K562 (cell line): ENCODE data around the gene SCRN1. TPM values are rescaled to one million over a fixed set of nuclear protein-coding genes. Genes with fewer than 3 reads are reported as not detected.

Experiments used
- ATAC-seq: fragments of 200-7000 bp; cut with Tn5 transposase; 3 replicates; pipeline ENCODE4 v1.9.1; 2020; ENCODE audit warnings: moderate library complexity
- BruUV-seq: library from RNA; stranded (reverse); fragments of 400-500 nt; replicated peaks from 2 replicates; lab custom pipeline; 2021; lab: Mats Ljungman, UMichigan
- CTCF ChIA-PET: fragments of 300-600 bp; formaldehyde crosslinking; extraction: SDS; loops from one replicate; lab custom pipeline; 2021; ENCODE audit warnings: low intra/inter-chr PET ratio; lab: Yijun Ruan, JAX
- POLR2A ChIA-PET: fragments of 300-600, 350-650 bp; sonication (Branson Sonifier 250); formaldehyde crosslinking; extraction: SDS; loops from one replicate; lab custom pipeline; 2021; ENCODE audit warnings: antibody characterized with exemption, inconsistent platforms; lab: Yijun Ruan, JAX
- DNase-seq, 4 experiments: peaks; one replicate each; pipeline versions ENCODE4 v3.0.0 to v3.0.0-alpha.2; 2011 to 2018; ENCODE audit warnings: low spot score in 3 of 4, mixed read lengths in 3 of 4; ENCODE audit errors: extremely low read depth in 1 of 4
- FAIRE-seq: peaks from 2 replicates; lab custom pipeline; 2011; peaks lifted over from hg19 to GRCh38; lab: Jason Lieb, UNC
- H2AFZ ChIP-seq: 2 replicates; pipeline ENCODE4 v1.6.0; 2011; ENCODE audit warnings: low read depth, low read length, control low read depth, inconsistent platforms
- H3K27ac ChIP-seq: fragments of 200-600 bp; 3 replicates; pipeline ENCODE4 v1.8.0; 2011; ENCODE audit warnings: low read depth, mild to moderate bottlenecking, control low read depth, inconsistent platforms, low read length, moderate library complexity, mixed read lengths; ENCODE audit errors: extremely low read depth
- H3K27me3 ChIP-seq, 2 experiments: fragments of 300-600 bp in 1 of 2; 2 replicates in 1 of 2; 3 replicates in 1 of 2; pipeline versions ENCODE4 v1.6.0 to v1.8.0; 2011; ENCODE audit warnings: inconsistent platforms in 2 of 2, low read length in 2 of 2, mild to moderate bottlenecking in 1 of 2, mixed read lengths in 1 of 2, moderate library complexity in 1 of 2; ENCODE audit not compliant: control insufficient read depth in 2 of 2, insufficient read depth in 2 of 2
- H3K36me3 ChIP-seq: fragments of 300-600 bp; 3 replicates; pipeline ENCODE4 v1.8.0; 2011; ENCODE audit warnings: mild to moderate bottlenecking, low read length, inconsistent platforms; ENCODE audit not compliant: control insufficient read depth, insufficient read depth
- H3K4me1 ChIP-seq, 2 experiments: fragments of 200-600 bp in 1 of 2; replicated peaks in 1 of 2; 2 replicates in 1 of 2; 3 replicates in 1 of 2; pipeline versions ENCODE4 v1.5.1 to v1.8.0; 2011; ENCODE audit warnings: inconsistent platforms in 2 of 2, low read length in 2 of 2, mild to moderate bottlenecking in 1 of 2, mixed read lengths in 1 of 2, moderate library complexity in 1 of 2; ENCODE audit not compliant: control insufficient read depth in 2 of 2, insufficient read depth in 2 of 2
- H3K4me2 ChIP-seq: 2 replicates; pipeline ENCODE4 v1.6.1; 2011; ENCODE audit warnings: low read length, control low read depth, inconsistent platforms, mixed read lengths; ENCODE audit not compliant: insufficient read depth
- H3K4me3 ChIP-seq: fragments of 200-600 bp; sonication (generic), shearing (Covaris generic); 2 replicates; pipeline ENCODE4 v1.5.1; 2016; ENCODE audit warnings: control low read depth, inconsistent platforms
- H3K79me2 ChIP-seq: fragments of 200-600 bp; 3 replicates; pipeline ENCODE4 v1.8.0; 2011; ENCODE audit warnings: low read length, inconsistent platforms; ENCODE audit not compliant: control insufficient read depth, insufficient read depth
- H3K9ac ChIP-seq, 2 experiments: 2 replicates each; pipeline versions ENCODE4 v1.6.0 to v1.6.1; 2011; ENCODE audit warnings: low read depth in 2 of 2, low read length in 2 of 2, control low read depth in 1 of 2, inconsistent platforms in 1 of 2, mild to moderate bottlenecking in 1 of 2, mixed read lengths in 1 of 2; ENCODE audit not compliant: insufficient read depth in 1 of 2
- H3K9me1 ChIP-seq: one replicate; pipeline ENCODE4 v1.6.0; 2011; ENCODE audit warnings: inconsistent platforms, mild to moderate bottlenecking, low read length, moderate library complexity; ENCODE audit not compliant: control insufficient read depth, insufficient read depth
- H3K9me3 ChIP-seq: replicated peaks from 2 replicates; pipeline ENCODE4 v1.5.1; 2011; ENCODE audit warnings: low read depth, low read length, inconsistent platforms; ENCODE audit not compliant: control insufficient read depth, insufficient read depth
- H4K20me1 ChIP-seq: replicated peaks from 2 replicates; pipeline ENCODE4 v1.6.1; 2011; ENCODE audit warnings: low read length, inconsistent platforms, mixed read lengths; ENCODE audit not compliant: control insufficient read depth, insufficient read depth
- ADNP ChIP-seq: fragments of 200-800 bp; sonication (Bioruptor generic); IDR thresholded peaks from 2 replicates; pipeline ENCODE4 v1.6.1; 2016; ENCODE audit warnings: missing genetic modification characterization, missing compliant biosample characterization
- ARID1B ChIP-seq: fragments of 450-650 bp; IDR thresholded peaks from 2 replicates; pipeline ENCODE4 v1.6.1; 2016; ENCODE audit warnings: antibody characterized with exemption, mild to moderate bottlenecking, inconsistent platforms
- CBFA2T3 ChIP-seq: fragments of 450-650 bp; IDR thresholded peaks from 2 replicates; pipeline ENCODE4 v1.6.1; 2017
- DPF2 ChIP-seq: fragments of 450-650 bp; IDR thresholded peaks from 2 replicates; pipeline ENCODE4 v1.6.1; 2016
- IRF2 ChIP-seq: sonication (generic); formaldehyde crosslinking; IDR thresholded peaks from 2 replicates; pipeline ENCODE4 v1.8.1; 2022; ENCODE audit warnings: mild to moderate bottlenecking, missing genetic modification reagents
- MBD1 ChIP-seq: fragments of 250-450 bp; sonication (Bioruptor Pico); IDR thresholded peaks from 2 replicates; pipeline ENCODE4 v1.8.0; 2022; ENCODE audit warnings: inconsistent platforms
- MCM3 ChIP-seq: fragments of 450-650 bp; IDR thresholded peaks from 2 replicates; pipeline ENCODE4 v1.6.1; 2016
- MTA2 ChIP-seq: fragments of 450-650 bp; IDR thresholded peaks from 2 replicates; pipeline ENCODE4 v1.6.1; 2016; ENCODE audit warnings: low read depth
- PHB ChIP-seq: fragments of 250-450 bp; sonication (Bioruptor Pico); IDR thresholded peaks from 2 replicates; pipeline ENCODE4 v1.5.0; 2021
- SPI1 ChIP-seq: IDR thresholded peaks from 2 replicates; pipeline ENCODE4 v1.6.1; 2011; ENCODE audit warnings: low read depth, low read length, control low read depth, borderline replicate concordance
- TAL1 ChIP-seq: fragments of 450-650 bp; IDR thresholded peaks from 2 replicates; pipeline ENCODE4 v1.6.1; 2016; ENCODE audit warnings: mild to moderate bottlenecking
- TCF3 ChIP-seq: sonication (generic); formaldehyde crosslinking; IDR thresholded peaks from 2 replicates; pipeline ENCODE4 v1.4.0; 2020; ENCODE audit warnings: mild to moderate bottlenecking, missing genetic modification reagents
- TEAD4 ChIP-seq, 2 experiments: sonication (generic) in 1 of 2; formaldehyde crosslinking in 1 of 2; IDR thresholded peaks; 2 replicates each; pipeline versions ENCODE4 v1.6.1 to v1.8.0; 2012 to 2022; ENCODE audit warnings: borderline replicate concordance in 1 of 2, inconsistent platforms in 1 of 2, low read length in 1 of 2, mild to moderate bottlenecking in 1 of 2, missing genetic modification reagents in 1 of 2
- ZFP30 ChIP-seq: fragments of 250-450 bp; sonication (Bioruptor Pico); IDR thresholded peaks from 2 replicates; pipeline ENCODE4 v1.8.0; 2022; ENCODE audit warnings: moderate library complexity, mild to moderate bottlenecking, inconsistent platforms, borderline replicate concordance
- ZNF589 ChIP-seq: fragments of 200-800 bp; sonication (Bioruptor generic); IDR thresholded peaks from 2 replicates; pipeline ENCODE4 v1.6.1; 2016; ENCODE audit warnings: low read depth, missing genetic modification characterization, missing compliant biosample characterization
- WGBS: fragments of 100-300 bp; shearing (Covaris generic); methylation state at CpG from one replicate; pipeline ENCODE4 v1.1.6; 2016; ENCODE audit warnings: low coverage, mixed read lengths; ENCODE audit not compliant: insufficient coverage; ENCODE audit errors: missing lambda C conversion rate; 5-methylcytosine and 5-hydroxymethylcytosine counted together
- in situ Hi-C: fragments of 300-500 bp; cut with MboI; formaldehyde crosslinking; loops from 4 replicates; pipeline ENCODE4 v1.15.0; 2018; ENCODE audit warnings: inconsistent platforms, mixed read lengths
- intact Hi-C: fragments of 100-400 bp; cut with micrococcal nuclease; formaldehyde crosslinking; loops from 2 replicates; pipeline ENCODE4 v1.14.2; 2022
- polyA plus RNA-seq, 8 experiments: library from polyadenylated mRNA; depleted of rRNA in 4 of 8; stranded (reverse) in 5 of 8; unstranded in 3 of 8; fragments of >200 nt; fragmentation: Nextera tagmentation in 2 of 8; fragmentation: Illumina TruSeq in 1 of 8; extraction: Ambion mirVana in 2 of 8; extraction: Trizol in 1 of 8; gene quantifications; 2 replicates each; pipeline versions ENCODE4 v1.2.1 to v1.2.3, GENCODE V29; 2011 to 2014; ENCODE audit warnings: inconsistent platforms in 1 of 8, missing spikeins in 1 of 8
- total RNA-seq, 7 experiments: library from RNA; depleted of rRNA in 6 of 7; stranded (reverse); fragments of >200 nt in 6 of 7; fragmentation: Illumina TruSeq in 2 of 7; extraction: Trizol in 2 of 7; gene quantifications; 2 replicates each; pipeline versions ENCODE4 v1.2.1 to v1.2.3, GENCODE V29; 2011 to 2021; ENCODE audit warnings: low replicate concordance in 1 of 7
- TF ChIP-seq, protein P1 (sequence below): sonication (generic); formaldehyde crosslinking; IDR thresholded peaks from 2 replicates; pipeline ENCODE4 v1.8.0; 2023; ENCODE audit warnings: mild to moderate bottlenecking, missing genetic modification reagents
- TF ChIP-seq, protein P2 (sequence below), 2 experiments: IDR thresholded peaks; 2 replicates each; pipeline ENCODE4 v1.6.1; 2011; ENCODE audit warnings: borderline replicate concordance in 1 of 2, control low read depth in 1 of 2, low read depth in 1 of 2, low read length in 1 of 2, mild to moderate bottlenecking in 1 of 2, mixed read lengths in 1 of 2, moderate library complexity in 1 of 2; ENCODE audit not compliant: insufficient read depth in 1 of 2, insufficient read length in 1 of 2, poor library complexity in 1 of 2, severe bottlenecking in 1 of 2; ENCODE audit errors: extremely low read depth in 1 of 2

SCRN1 gene
- total and polyA plus RNA-seq, 9 of the 15 experiments (the other 6 are each of a cell fraction or from before 2014, with no cell fraction given) = 0.13 to 1.4 (median 0.20) TPM

- Histone ChIP-seq H3K4me1 (peaks cover 0 to 18% of the 10 kb centered on the region in 2 experiments; a peak in 4 of 5 replicates), H3K79me2 (peaks cover 36% of the 10 kb centered on the region), H3K4me2 (no peak overlapping the region; the same call in 1 of the 2 replicates), H2AFZ (no peak overlapping the region; the same call in 1 of the 2 replicates), H3K36me3 (no peaks in the 10 kb centered on the region), H3K27ac (no peak overlapping the region), H4K20me1 (no peaks in the 10 kb centered on the region), H3K27me3 (no peaks in the 10 kb centered on the region), H3K9me3 (no peaks in the 10 kb centered on the region), H3K9me1 (no peaks in the 10 kb centered on the region), H3K4me3 (no peak overlapping the region), H3K9ac (no peak overlapping the region)
- ChIA-PET CTCF (no interaction called here), POLR2A (no interaction called here)
- in situ Hi-C loops = no loop called here
- peak; percentile 46 for FAIRE-seq
- DNase-seq = peak in 1 of 4 experiments; percentile 51
- 16% methylated on average over 3 of the region's 3 CpGs for WGBS
- no TSS peak for BruUV-seq
- peak; percentile 61 for ATAC-seq
- intact Hi-C loops = no loop called here
- TF ChIP-seq PHB (CRISPR knock-in tag) (no peak), TCF3 (CRISPR knock-in tag) (peak; percentile 49), TEAD4 (IDR thresholded peaks at IDR 0.05; ENCODE audit: low read length) (peak; percentile 44; the same call in 1 of the 2 replicates), TEAD4 (CRISPR knock-in tag; IDR thresholded peaks at IDR 0.05; ENCODE audit: borderline replicate concordance) (no peak), IRF2 (CRISPR knock-in tag) (no peak), DPF2 (0 out of 2 replicates have a peak, but pooled peaks have one; percentile 25), ADNP (tag) (no peak), ARID1B (peak; percentile 62), MTA2 (no peak), CBFA2T3 (peak; percentile 59), ZFP30 (no peak), SPI1 (peak; percentile 69; the same call in 1 of the 2 replicates), MBD1 (no peak), ZNF589 (CRISPR knock-in tag) (no peak), TAL1 (peak; percentile 20; the same call in 1 of the 2 replicates), MCM3 (no peak)
- TF ChIP-seq, protein P1, sequence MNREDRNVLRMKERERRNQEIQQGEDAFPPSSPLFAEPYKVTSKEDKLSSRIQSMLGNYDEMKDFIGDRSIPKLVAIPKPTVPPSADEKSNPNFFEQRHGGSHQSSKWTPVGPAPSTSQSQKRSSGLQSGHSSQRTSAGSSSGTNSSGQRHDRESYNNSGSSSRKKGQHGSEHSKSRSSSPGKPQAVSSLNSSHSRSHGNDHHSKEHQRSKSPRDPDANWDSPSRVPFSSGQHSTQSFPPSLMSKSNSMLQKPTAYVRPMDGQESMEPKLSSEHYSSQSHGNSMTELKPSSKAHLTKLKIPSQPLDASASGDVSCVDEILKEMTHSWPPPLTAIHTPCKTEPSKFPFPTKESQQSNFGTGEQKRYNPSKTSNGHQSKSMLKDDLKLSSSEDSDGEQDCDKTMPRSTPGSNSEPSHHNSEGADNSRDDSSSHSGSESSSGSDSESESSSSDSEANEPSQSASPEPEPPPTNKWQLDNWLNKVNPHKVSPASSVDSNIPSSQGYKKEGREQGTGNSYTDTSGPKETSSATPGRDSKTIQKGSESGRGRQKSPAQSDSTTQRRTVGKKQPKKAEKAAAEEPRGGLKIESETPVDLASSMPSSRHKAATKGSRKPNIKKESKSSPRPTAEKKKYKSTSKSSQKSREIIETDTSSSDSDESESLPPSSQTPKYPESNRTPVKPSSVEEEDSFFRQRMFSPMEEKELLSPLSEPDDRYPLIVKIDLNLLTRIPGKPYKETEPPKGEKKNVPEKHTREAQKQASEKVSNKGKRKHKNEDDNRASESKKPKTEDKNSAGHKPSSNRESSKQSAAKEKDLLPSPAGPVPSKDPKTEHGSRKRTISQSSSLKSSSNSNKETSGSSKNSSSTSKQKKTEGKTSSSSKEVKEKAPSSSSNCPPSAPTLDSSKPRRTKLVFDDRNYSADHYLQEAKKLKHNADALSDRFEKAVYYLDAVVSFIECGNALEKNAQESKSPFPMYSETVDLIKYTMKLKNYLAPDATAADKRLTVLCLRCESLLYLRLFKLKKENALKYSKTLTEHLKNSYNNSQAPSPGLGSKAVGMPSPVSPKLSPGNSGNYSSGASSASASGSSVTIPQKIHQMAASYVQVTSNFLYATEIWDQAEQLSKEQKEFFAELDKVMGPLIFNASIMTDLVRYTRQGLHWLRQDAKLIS (CRISPR knock-in tag) = no peak
- TF ChIP-seq, protein P2, sequence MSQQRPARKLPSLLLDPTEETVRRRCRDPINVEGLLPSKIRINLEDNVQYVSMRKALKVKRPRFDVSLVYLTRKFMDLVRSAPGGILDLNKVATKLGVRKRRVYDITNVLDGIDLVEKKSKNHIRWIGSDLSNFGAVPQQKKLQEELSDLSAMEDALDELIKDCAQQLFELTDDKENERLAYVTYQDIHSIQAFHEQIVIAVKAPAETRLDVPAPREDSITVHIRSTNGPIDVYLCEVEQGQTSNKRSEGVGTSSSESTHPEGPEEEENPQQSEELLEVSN (IDR thresholded peaks at IDR 0.05; ENCODE audit: borderline replicate concordance in 1 of 2, extremely low read depth in 1 of 2, insufficient read depth in 1 of 2, insufficient read length in 1 of 2, low read depth in 1 of 2, low read length in 1 of 2, poor library complexity in 1 of 2, severe bottlenecking in 1 of 2) = no peak
These were observed 44.9 kb upstream of the SCRN1 start for GRCh38 chr7:30034501-30034900.
